ENCODE measurements around the gene OFD1.

- TF ChIP-seq CTCF (IDR thresholded peaks at IDR 0.05; ENCODE audit: low read depth, low read length) = no peak
- TF ChIP-seq EZH2phosphoT487 (IDR thresholded peaks at IDR 0.05; ENCODE audit: low read depth) = no peak
These were observed 25.9 kb downstream of the OFD1 start for GRCh38 chrX:13760426-13760825.
